SK-N-SH treated with all-trans-retinoic acid at 6 μM for 48 hours (cell line): Measurements from ENCODE around the gene ABR.
"Not testable (repeated sequence)": the region's sequence is repeated elsewhere in the genome, so short reads cannot be mapped to it uniquely, and the experiment has no call there.

Experiments
- ATAC-seq: fragments of 200-7000 bp; cut with Tn5 transposase; 3 replicates; pipeline ENCODE4 v1.9.1; 2020; ENCODE audit warnings: mild to moderate bottlenecking, moderate library complexity
- BACH2 ChIP-seq: fragments of 250-450 bp; sonication (Bioruptor Pico); IDR thresholded peaks from 2 replicates; pipeline ENCODE4 v1.9.0; 2021; ENCODE audit warnings: mild to moderate bottlenecking, borderline replicate concordance
- ESRRG ChIP-seq: fragments of 250-450 bp; sonication (Bioruptor Pico); IDR thresholded peaks from 2 replicates; pipeline ENCODE4 v1.6.1; 2021; ENCODE audit warnings: mild to moderate bottlenecking
- GLIS3 ChIP-seq: fragments of 250-450 bp; sonication (Bioruptor Pico); IDR thresholded peaks from 2 replicates; pipeline ENCODE4 v1.5.0; 2020; ENCODE audit warnings: mild to moderate bottlenecking, moderate library complexity
- ISL1 ChIP-seq: fragments of 250-450 bp; sonication (Bioruptor Pico); IDR thresholded peaks from 2 replicates; pipeline ENCODE4 v2.1.2; 2022; ENCODE audit warnings: mild to moderate bottlenecking, moderate library complexity
- OSR1 ChIP-seq: fragments of 250-450 bp; sonication (Bioruptor Pico); IDR thresholded peaks from 2 replicates; pipeline ENCODE4 v1.8.0; 2022; ENCODE audit warnings: moderate library complexity, mild to moderate bottlenecking, inconsistent platforms
- PPARA ChIP-seq: fragments of 250-450 bp; sonication (Bioruptor Pico); IDR thresholded peaks from 2 replicates; pipeline ENCODE4 v1.5.0; 2020; ENCODE audit warnings: mild to moderate bottlenecking, borderline replicate concordance
- SNAI2 ChIP-seq: fragments of 250-450 bp; sonication (Bioruptor Pico); IDR thresholded peaks from 2 replicates; pipeline ENCODE4 v1.5.0; 2020; ENCODE audit warnings: mild to moderate bottlenecking, moderate library complexity
- TCF4 ChIP-seq: fragments of 250-450 bp; sonication (Bioruptor Pico); IDR thresholded peaks from 2 replicates; pipeline ENCODE4 v1.8.0; 2021; ENCODE audit warnings: mild to moderate bottlenecking, moderate library complexity, borderline replicate concordance
- TOX ChIP-seq: fragments of 250-450 bp; sonication (Bioruptor Pico); IDR thresholded peaks from 2 replicates; pipeline ENCODE4 v1.8.0; 2021; ENCODE audit warnings: mild to moderate bottlenecking, moderate library complexity, borderline replicate concordance
- ZC3H10 ChIP-seq: fragments of 250-450 bp; sonication (Bioruptor Pico); IDR thresholded peaks from 2 replicates; pipeline ENCODE4 v1.5.1; 2021; ENCODE audit warnings: mild to moderate bottlenecking, moderate library complexity
- ZFP3 ChIP-seq: fragments of 250-450 bp; sonication (Bioruptor Pico); IDR thresholded peaks from 2 replicates; pipeline ENCODE4 v1.5.0; 2020; ENCODE audit warnings: mild to moderate bottlenecking, moderate library complexity
- ZFP30 ChIP-seq: fragments of 450-650 bp; formaldehyde crosslinking; IDR thresholded peaks from 2 replicates; pipeline ENCODE4 v1.5.0; 2022; ENCODE audit warnings: mild to moderate bottlenecking, moderate library complexity
- ZNF565 ChIP-seq: fragments of 450-650 bp; formaldehyde crosslinking; conservative IDR thresholded peaks from 2 replicates; pipeline ENCODE4 v1.5.0; 2020; ENCODE audit warnings: low read depth, mild to moderate bottlenecking, moderate library complexity
- ZNF70 ChIP-seq: fragments of 450-650 bp; formaldehyde crosslinking; IDR thresholded peaks from 2 replicates; pipeline ENCODE4 v1.5.0; 2020; ENCODE audit warnings: mild to moderate bottlenecking, moderate library complexity
- ZNF8 ChIP-seq: fragments of 450-650 bp; formaldehyde crosslinking; IDR thresholded peaks from 2 replicates; pipeline ENCODE4 v1.5.0; 2020; ENCODE audit warnings: mild to moderate bottlenecking, moderate library complexity
- TF ChIP-seq, protein P1 (sequence below): fragments of 250-450 bp; sonication (Bioruptor Pico); IDR thresholded peaks from 2 replicates; pipeline ENCODE4 v1.5.0; 2020; ENCODE audit warnings: mild to moderate bottlenecking, moderate library complexity
- TF ChIP-seq, protein P2 (sequence below): fragments of 250-450 bp; sonication (Bioruptor Pico); IDR thresholded peaks from 2 replicates; pipeline ENCODE4 v1.5.1; 2020; ENCODE audit warnings: low read depth, mild to moderate bottlenecking, moderate library complexity
- TF ChIP-seq, protein P3 (sequence below): fragments of 250-450 bp; sonication (Bioruptor Pico); IDR thresholded peaks from 2 replicates; pipeline ENCODE4 v1.5.1; 2021; ENCODE audit warnings: mild to moderate bottlenecking, moderate library complexity

ABR gene

DNA sequence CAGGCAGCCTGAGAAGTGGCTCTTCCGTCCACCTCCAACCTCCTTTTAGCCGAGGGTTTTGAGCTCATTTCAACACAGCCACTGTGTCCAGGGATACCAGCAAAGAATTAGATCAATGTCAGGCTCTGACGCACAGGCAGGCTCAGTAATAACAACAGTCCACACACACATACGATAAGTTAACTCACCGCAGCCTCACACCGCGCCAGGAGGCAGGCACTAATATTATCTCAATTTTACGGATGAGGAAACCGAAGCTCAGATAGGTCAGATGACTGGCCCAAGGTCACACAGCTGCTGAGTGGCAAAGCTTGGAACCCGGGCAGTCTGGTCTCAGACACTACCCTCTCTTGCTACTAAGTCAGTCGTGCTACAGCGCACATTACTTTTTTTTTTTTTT lies 22.9 kb downstream of the ABR start:
- ATAC-seq, result no peak
- TF ChIP-seq ZC3H10 (CRISPR knock-in tag) (no peak), ISL1 (CRISPR knock-in tag) (no peak), TCF4 (CRISPR knock-in tag) (no peak), ZFP3 (no peak), TOX (no peak), ZNF70 (no peak), ESRRG (CRISPR knock-in tag) (no peak), PPARA (CRISPR knock-in tag) (no peak), BACH2 (CRISPR knock-in tag) (no peak), ZNF565 (CRISPR knock-in tag) (no peak)
- TF ChIP-seq, protein P1, sequence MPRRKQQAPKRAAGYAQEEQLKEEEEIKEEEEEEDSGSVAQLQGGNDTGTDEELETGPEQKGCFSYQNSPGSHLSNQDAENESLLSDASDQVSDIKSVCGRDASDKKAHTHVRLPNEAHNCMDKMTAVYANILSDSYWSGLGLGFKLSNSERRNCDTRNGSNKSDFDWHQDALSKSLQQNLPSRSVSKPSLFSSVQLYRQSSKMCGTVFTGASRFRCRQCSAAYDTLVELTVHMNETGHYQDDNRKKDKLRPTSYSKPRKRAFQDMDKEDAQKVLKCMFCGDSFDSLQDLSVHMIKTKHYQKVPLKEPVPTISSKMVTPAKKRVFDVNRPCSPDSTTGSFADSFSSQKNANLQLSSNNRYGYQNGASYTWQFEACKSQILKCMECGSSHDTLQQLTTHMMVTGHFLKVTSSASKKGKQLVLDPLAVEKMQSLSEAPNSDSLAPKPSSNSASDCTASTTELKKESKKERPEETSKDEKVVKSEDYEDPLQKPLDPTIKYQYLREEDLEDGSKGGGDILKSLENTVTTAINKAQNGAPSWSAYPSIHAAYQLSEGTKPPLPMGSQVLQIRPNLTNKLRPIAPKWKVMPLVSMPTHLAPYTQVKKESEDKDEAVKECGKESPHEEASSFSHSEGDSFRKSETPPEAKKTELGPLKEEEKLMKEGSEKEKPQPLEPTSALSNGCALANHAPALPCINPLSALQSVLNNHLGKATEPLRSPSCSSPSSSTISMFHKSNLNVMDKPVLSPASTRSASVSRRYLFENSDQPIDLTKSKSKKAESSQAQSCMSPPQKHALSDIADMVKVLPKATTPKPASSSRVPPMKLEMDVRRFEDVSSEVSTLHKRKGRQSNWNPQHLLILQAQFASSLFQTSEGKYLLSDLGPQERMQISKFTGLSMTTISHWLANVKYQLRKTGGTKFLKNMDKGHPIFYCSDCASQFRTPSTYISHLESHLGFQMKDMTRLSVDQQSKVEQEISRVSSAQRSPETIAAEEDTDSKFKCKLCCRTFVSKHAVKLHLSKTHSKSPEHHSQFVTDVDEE (CRISPR knock-in tag), result no peak
- TF ChIP-seq, protein P2, sequence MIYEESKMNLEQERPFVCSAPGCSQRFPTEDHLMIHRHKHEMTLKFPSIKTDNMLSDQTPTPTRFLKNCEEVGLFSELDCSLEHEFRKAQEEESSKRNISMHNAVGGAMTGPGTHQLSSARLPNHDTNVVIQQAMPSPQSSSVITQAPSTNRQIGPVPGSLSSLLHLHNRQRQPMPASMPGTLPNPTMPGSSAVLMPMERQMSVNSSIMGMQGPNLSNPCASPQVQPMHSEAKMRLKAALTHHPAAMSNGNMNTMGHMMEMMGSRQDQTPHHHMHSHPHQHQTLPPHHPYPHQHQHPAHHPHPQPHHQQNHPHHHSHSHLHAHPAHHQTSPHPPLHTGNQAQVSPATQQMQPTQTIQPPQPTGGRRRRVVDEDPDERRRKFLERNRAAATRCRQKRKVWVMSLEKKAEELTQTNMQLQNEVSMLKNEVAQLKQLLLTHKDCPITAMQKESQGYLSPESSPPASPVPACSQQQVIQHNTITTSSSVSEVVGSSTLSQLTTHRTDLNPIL, result no peak

DNA sequence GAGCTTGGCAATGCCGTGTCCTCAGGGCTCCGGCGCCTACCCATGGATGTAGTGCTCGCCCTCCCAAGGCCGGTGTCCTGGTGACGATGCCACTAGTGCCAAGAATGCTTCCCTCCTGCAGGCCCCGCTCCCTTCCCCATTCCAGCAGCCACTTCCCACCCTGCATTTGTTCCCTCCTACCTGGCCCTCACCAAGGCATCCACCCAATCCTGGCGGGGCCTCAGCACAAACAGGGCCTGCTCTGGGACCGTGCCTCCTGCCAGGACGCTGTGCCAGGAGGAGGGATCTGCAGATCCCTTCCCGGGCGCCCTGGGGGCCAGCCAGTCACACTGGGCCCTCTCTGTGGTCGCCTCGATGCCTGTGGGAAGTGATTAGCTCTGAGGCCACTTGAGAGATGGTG lies 25.1 kb downstream of the ABR start:
- ATAC-seq, result no peak

DNA sequence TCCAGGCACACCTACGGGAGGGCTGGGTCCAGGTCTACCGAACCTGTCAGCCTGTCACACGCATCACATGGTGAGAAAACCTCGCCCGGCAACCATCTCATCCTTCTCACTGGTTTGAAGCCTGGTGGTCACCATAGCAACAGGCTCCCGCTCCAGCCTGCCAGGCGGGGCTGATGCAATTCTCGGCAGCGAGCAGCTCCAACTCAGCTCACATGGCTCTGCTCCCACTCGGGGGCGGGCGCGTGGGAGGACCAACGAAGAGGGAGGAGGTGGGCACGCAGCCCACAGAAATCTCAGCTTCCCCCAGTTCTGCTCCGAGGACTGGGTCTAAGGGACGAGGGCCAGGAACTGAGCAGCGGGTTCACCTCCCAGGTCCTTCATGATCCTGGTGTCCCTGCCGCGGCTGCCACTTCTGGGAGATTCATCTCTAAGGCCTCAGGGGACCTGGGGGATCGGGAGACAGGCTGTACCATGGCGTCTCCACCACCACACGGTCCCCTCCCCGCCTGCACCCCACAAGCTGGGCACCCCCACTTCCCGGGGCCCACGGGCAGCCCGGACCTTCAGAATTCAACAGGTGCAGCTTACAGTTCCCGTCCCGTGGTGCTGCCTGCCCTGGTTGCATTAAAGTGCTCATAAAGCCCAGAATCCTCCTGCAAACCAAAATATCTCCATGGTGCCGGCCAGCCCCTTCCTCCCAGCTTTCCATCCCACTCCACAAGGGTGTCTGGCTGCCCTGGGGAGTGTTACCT lies 25.8 kb downstream of the ABR start:
- no peak for TF ChIP-seq ZNF565 (CRISPR knock-in tag)
- no peak for TF ChIP-seq GLIS3 (CRISPR knock-in tag)
- TF ChIP-seq OSR1 (CRISPR knock-in tag), result no peak
- TF ChIP-seq ESRRG (CRISPR knock-in tag), result no peak
- TF ChIP-seq, protein P1 (CRISPR knock-in tag), result no peak
- no peak for TF ChIP-seq ISL1 (CRISPR knock-in tag)
- TF ChIP-seq, protein P3, sequence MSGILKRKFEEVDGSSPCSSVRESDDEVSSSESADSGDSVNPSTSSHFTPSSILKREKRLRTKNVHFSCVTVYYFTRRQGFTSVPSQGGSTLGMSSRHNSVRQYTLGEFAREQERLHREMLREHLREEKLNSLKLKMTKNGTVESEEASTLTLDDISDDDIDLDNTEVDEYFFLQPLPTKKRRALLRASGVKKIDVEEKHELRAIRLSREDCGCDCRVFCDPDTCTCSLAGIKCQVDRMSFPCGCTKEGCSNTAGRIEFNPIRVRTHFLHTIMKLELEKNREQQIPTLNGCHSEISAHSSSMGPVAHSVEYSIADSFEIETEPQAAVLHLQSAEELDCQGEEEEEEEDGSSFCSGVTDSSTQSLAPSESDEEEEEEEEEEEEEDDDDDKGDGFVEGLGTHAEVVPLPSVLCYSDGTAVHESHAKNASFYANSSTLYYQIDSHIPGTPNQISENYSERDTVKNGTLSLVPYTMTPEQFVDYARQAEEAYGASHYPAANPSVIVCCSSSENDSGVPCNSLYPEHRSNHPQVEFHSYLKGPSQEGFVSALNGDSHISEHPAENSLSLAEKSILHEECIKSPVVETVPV (CRISPR knock-in tag), result no peak
- TF ChIP-seq PPARA (CRISPR knock-in tag), result no peak
- no peak for TF ChIP-seq ZFP30
- peak; percentile 72 for ATAC-seq

More for the DNA sequence above, 25.1 kb downstream of the ABR start:
- TF ChIP-seq BACH2 (CRISPR knock-in tag) (no peak), ZNF565 (CRISPR knock-in tag) (no peak), TOX (no peak), OSR1 (CRISPR knock-in tag) (no peak), ZNF8 (CRISPR knock-in tag) (no peak), ESRRG (CRISPR knock-in tag) (no peak), SNAI2 (CRISPR knock-in tag) (no peak)
- TF ChIP-seq, protein P3 (CRISPR knock-in tag), result no peak
- TF ChIP-seq, protein P1 (CRISPR knock-in tag), result no peak
- TF ChIP-seq, all 23 proteins: peak for 0

DNA sequence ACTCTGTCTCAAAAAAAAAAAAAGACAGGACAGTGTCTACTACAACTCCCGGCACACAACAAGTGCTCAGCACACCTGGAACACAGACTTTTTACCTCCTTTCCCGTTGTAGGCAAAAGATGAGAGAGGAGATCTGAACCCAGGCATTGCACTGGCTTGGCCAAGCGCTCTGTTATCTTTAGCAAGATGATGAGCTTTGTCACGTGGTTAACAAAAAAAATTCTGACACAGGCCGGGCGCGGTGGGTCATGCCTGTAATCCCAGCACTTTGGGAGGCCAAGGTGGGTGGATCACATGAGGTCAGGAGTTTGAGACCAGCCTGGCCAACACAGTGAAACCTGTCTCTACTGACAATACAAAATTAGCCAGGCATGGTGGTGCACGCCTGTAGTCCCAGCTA lies 27.2 kb downstream of the ABR start:
- not testable (repeated sequence) for ATAC-seq
